PC-3 (cell line): ENCODE results near the gene GSTO2. TPM values are rescaled to one million over a fixed set of nuclear protein-coding genes. Genes with fewer than 3 reads are reported as not detected.

Source experiments
- ATAC-seq: fragments of 200-7000 bp; cut with Tn5 transposase; 2 replicates; pipeline ENCODE4 v1.9.1; 2020; ENCODE audit warnings: mild to moderate bottlenecking, moderate library complexity
- BruUV-seq: library from RNA; stranded (reverse); fragments of 400-500 nt; replicated peaks from 2 replicates; lab custom pipeline; 2021; lab: Mats Ljungman, UMichigan
- CTCF ChIA-PET: fragments of 300-600 bp; sonication (Branson Sonifier 250); formaldehyde crosslinking; loops from one replicate; lab custom pipeline; 2022; ENCODE audit warnings: antibody characterized with exemption; lab: Charles Lee
- POLR2A ChIA-PET: fragments of 300-600 bp; sonication (Branson Sonifier 250); formaldehyde crosslinking; loops from one replicate; lab custom pipeline; 2022; ENCODE audit warnings: antibody characterized with exemption; ENCODE audit not compliant: unreplicated experiment; lab: Charles Lee
- DNase-seq: peaks from one replicate; pipeline ENCODE4 v3.0.0-alpha.2; 2015
- H2AFZ ChIP-seq: fragments of 300-600 bp; sonication (generic); 2 replicates; pipeline ENCODE4 v1.6.0; 2016; ENCODE audit warnings: antibody characterized with exemption, low read length
- H3F3A ChIP-seq: fragments of 300-600 bp; sonication (generic); one replicate; pipeline ENCODE4 v1.6.0; 2017; ENCODE audit warnings: antibody characterized with exemption, low read length, control low read depth, mild to moderate bottlenecking; ENCODE audit not compliant: unreplicated experiment
- H3K27ac ChIP-seq: fragments of 300-600 bp; sonication (generic); 2 replicates; pipeline ENCODE4 v1.5.1; 2016; ENCODE audit warnings: mild to moderate bottlenecking, low read length
- H3K27me3 ChIP-seq: fragments of 300-600 bp; sonication (generic); 2 replicates; pipeline ENCODE4 v1.6.1; 2016; ENCODE audit warnings: low read length, mixed read lengths
- H3K36me3 ChIP-seq: fragments of 300-600 bp; sonication (generic); 2 replicates; pipeline ENCODE4 v1.6.1; 2016; ENCODE audit warnings: low read depth, mixed run types, low read length, mixed read lengths
- H3K4me1 ChIP-seq: fragments of 300-600 bp; sonication (generic); 2 replicates; pipeline ENCODE4 v1.5.1; 2016; ENCODE audit warnings: low read length; ENCODE audit not compliant: insufficient read depth
- H3K4me2 ChIP-seq: fragments of 300-600 bp; sonication (generic); 2 replicates; pipeline ENCODE4 v1.6.0; 2016; ENCODE audit warnings: low read length
- H3K4me3 ChIP-seq: fragments of 300-600 bp; sonication (generic); 2 replicates; pipeline ENCODE4 v1.5.1; 2016; ENCODE audit warnings: mild to moderate bottlenecking, low read length, mixed read lengths
- H3K79me2 ChIP-seq: fragments of 300-600 bp; sonication (generic); 2 replicates; pipeline ENCODE4 v1.6.1; 2017; ENCODE audit warnings: low read length, mixed read lengths
- H3K9ac ChIP-seq: fragments of 300-600 bp; sonication (generic); 2 replicates; pipeline ENCODE4 v1.6.0; 2016; ENCODE audit warnings: mild to moderate bottlenecking, low read length
- H3K9me2 ChIP-seq: fragments of 300-600 bp; sonication (generic); replicated peaks from 2 replicates; pipeline ENCODE4 v1.6.1; 2016; ENCODE audit warnings: mixed run types, low read length, mixed read lengths
- H3K9me3 ChIP-seq: fragments of 300-600 bp; sonication (generic); 2 replicates; pipeline ENCODE4 v1.6.1; 2016; ENCODE audit warnings: low read length, mixed read lengths
- H4K20me1 ChIP-seq: fragments of 300-600 bp; sonication (generic); 2 replicates; pipeline ENCODE4 v1.6.1; 2016; ENCODE audit warnings: low read length, mixed read lengths
- CTCF ChIP-seq: fragments of 300-600 bp; sonication (generic); conservative IDR thresholded peaks from 2 replicates; pipeline ENCODE4 v1.5.1; 2017; ENCODE audit warnings: antibody characterized with exemption, low read depth, mild to moderate bottlenecking, low read length
- EZH2 ChIP-seq: fragments of 300-600 bp; sonication (generic); IDR thresholded peaks from one replicate; pipeline ENCODE4 v1.6.1; 2017; ENCODE audit warnings: antibody characterized with exemption, mild to moderate bottlenecking, low read length; ENCODE audit not compliant: unreplicated experiment
- EZH2phosphoT487 ChIP-seq: fragments of 300-600 bp; sonication (generic); IDR thresholded peaks from 2 replicates; pipeline ENCODE4 v1.6.1; 2018; ENCODE audit warnings: mild to moderate bottlenecking, antibody characterized with exemption, low read length, borderline replicate concordance
- intact Hi-C: fragments of 100-400 bp; cut with micrococcal nuclease; formaldehyde crosslinking; loops from 2 replicates; pipeline ENCODE4 v1.9.0; 2023
- total RNA-seq: library from RNA; depleted of rRNA; stranded (reverse); fragments of >200 nt; gene quantifications from 2 replicates; pipeline ENCODE4 v1.2.3, GENCODE V29; 2014

Gene GSTO2
- total RNA-seq, 1 experiment from 2014 or later = 13.8 TPM

- Histone ChIP-seq H3K4me1 (peaks cover 16% of the 10 kb centered on the region), H3K9me3 (no peaks in the 10 kb centered on the region), H3F3A (no peaks in the 10 kb centered on the region), H3K27ac (no peak overlapping the region), H3K9me2 (no peaks in the 10 kb centered on the region), H2AFZ (no peak overlapping the region), H3K4me2 (no peak overlapping the region), H4K20me1 (peaks cover 24% of the 10 kb centered on the region; the same call in 1 of the 2 replicates), H3K27me3 (no peaks in the 10 kb centered on the region), H3K79me2 (peaks cover 79% of the 10 kb centered on the region), H3K4me3 (no peak overlapping the region), H3K9ac (no peak overlapping the region), H3K36me3 (peaks cover 1% of the 10 kb centered on the region; the same call in 1 of the 2 replicates)
- TF ChIP-seq EZH2 (no peak), CTCF (no peak), EZH2phosphoT487 (no peak)
- BruUV-seq = no TSS peak
- CTCF ChIA-PET = no interaction called here
- POLR2A ChIA-PET = no interaction called here
- intact Hi-C loops = no loop called here
- ATAC-seq = no peak
- DNase-seq = no peak
These were observed 50.1 kb downstream of the GSTO2 start for GRCh38 chr10:104318810-104319741.

- ATAC-seq (no peak), DNase-seq (no peak)
- intact Hi-C loops = no loop called here
- no peaks in the 10 kb centered on the region for H3K36me3 ChIP-seq
- H3K27ac ChIP-seq = no peak overlapping the region
- peaks cover 16% of the 10 kb centered on the region for H3K4me1 ChIP-seq
- H3K27me3 ChIP-seq = no peaks in the 10 kb centered on the region
- no peak for TF ChIP-seq EZH2
- TF ChIP-seq EZH2phosphoT487 = no peak
- TF ChIP-seq CTCF = no peak
- H3K79me2 ChIP-seq = peaks cover 93% of the 10 kb centered on the region
- H3K9me2 ChIP-seq = no peaks in the 10 kb centered on the region
- ChIA-PET CTCF (interaction anchor here (0.8 kb wide), 1 partner anchor 14 kb away, joined by 6 read pairs; no protein-coding TSS in a partner anchor), POLR2A (no interaction called here)
- no peak overlapping the region for H2AFZ ChIP-seq
- no TSS peak for BruUV-seq
- no peak overlapping the region for H3K4me3 ChIP-seq
- no peaks in the 10 kb centered on the region for H3K9me3 ChIP-seq
- no peak overlapping the region for H3K4me2 ChIP-seq
- no peak overlapping the region for H3K9ac ChIP-seq
- H3F3A ChIP-seq = no peaks in the 10 kb centered on the region
- H4K20me1 ChIP-seq = peaks cover 24% of the 10 kb centered on the region; the same call in 1 of the 2 replicates
These were observed 52.2 kb downstream of the GSTO2 start for GRCh38 chr10:104321226-104321625.
